ACC112 (cell line): ENCODE data around the gene HELQ.
"Not testable (repeated sequence)": the region's sequence is repeated elsewhere in the genome, so short reads cannot be mapped to it uniquely, and the experiment has no call there.

Source experiments
- H2AFZ ChIP-seq: fragments of 200-600 bp; sonication (generic); one replicate; pipeline ENCODE4 v1.6.0; 2017; ENCODE audit warnings: antibody characterized with exemption, low read length; ENCODE audit not compliant: unreplicated experiment
- H3K27ac ChIP-seq: fragments of 200-600 bp; sonication (generic); 2 replicates; pipeline ENCODE4 v1.5.1; 2014; ENCODE audit warnings: low read depth, mild to moderate bottlenecking, antibody characterized with exemption, low read length, moderate library complexity
- H3K27me3 ChIP-seq: fragments of 200-600 bp; sonication (generic); 2 replicates; pipeline ENCODE4 v1.6.1; 2014; ENCODE audit warnings: mild to moderate bottlenecking, antibody characterized with exemption, low read length, moderate library complexity, mixed read lengths; ENCODE audit not compliant: insufficient read depth
- H3K36me3 ChIP-seq: fragments of 200-600 bp; sonication (generic); 2 replicates; pipeline ENCODE4 v1.6.1; 2016; ENCODE audit warnings: mild to moderate bottlenecking, antibody characterized with exemption, low read length, moderate library complexity, mixed read lengths; ENCODE audit not compliant: insufficient read depth
- H3K4me1 ChIP-seq: fragments of 200-600 bp; sonication (generic); one replicate; pipeline ENCODE4 v1.6.1; 2016; ENCODE audit warnings: low read length, mixed read lengths; ENCODE audit not compliant: insufficient read depth, unreplicated experiment, control insufficient read depth
- H3K4me3 ChIP-seq: fragments of 200-600 bp; sonication (generic); 2 replicates; pipeline ENCODE4 v1.5.1; 2014; ENCODE audit warnings: mild to moderate bottlenecking, low read depth, low read length
- H3K79me2 ChIP-seq: fragments of 200-600 bp; sonication (generic); one replicate; pipeline ENCODE4 v1.6.0; 2016; ENCODE audit warnings: low read length; ENCODE audit not compliant: control insufficient read depth, unreplicated experiment, insufficient read depth

Gene HELQ

DNA sequence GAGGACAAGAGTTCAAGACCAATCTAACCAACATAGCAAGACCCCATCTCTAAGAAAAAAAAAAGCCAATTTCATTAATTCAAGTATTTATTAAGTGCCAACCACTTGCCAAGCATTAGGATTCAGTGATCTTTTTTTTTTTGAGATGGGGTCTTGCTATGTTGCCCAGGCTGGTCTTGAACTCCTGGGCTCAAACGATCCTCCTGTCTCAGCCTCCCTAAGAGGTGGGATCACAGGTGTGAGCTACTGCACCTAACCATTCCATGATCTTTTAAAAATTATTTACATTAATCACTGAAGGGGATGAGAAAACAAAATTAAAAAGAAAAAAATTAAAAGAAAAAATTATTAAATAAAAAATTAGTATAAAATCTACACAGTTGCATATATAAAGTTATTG lies 24.4 kb downstream of the HELQ start:
- no peaks in the 10 kb centered on the region for H3K79me2 ChIP-seq
- H3K27me3 ChIP-seq = no peaks in the 10 kb centered on the region
- no peaks in the 10 kb centered on the region; the same call in 1 of the 2 replicates for H3K36me3 ChIP-seq
- no peaks in the 10 kb centered on the region for H3K4me1 ChIP-seq
- no peak overlapping the region for H2AFZ ChIP-seq
- no peak overlapping the region for H3K27ac ChIP-seq
- H3K4me3 ChIP-seq = no peak overlapping the region

- H3K4me1 ChIP-seq = no peaks in the 10 kb centered on the region
- H3K36me3 ChIP-seq = peaks cover 8% of the 10 kb centered on the region
- H3K27ac ChIP-seq = no peak overlapping the region
- H3K4me3 ChIP-seq = no peak overlapping the region
- no peaks in the 10 kb centered on the region for H3K79me2 ChIP-seq
- H3K27me3 ChIP-seq = no peaks in the 10 kb centered on the region
- no peak overlapping the region for H2AFZ ChIP-seq
These were observed 37.4 kb downstream of the HELQ start for GRCh38 chr4:83418211-83418610.

DNA sequence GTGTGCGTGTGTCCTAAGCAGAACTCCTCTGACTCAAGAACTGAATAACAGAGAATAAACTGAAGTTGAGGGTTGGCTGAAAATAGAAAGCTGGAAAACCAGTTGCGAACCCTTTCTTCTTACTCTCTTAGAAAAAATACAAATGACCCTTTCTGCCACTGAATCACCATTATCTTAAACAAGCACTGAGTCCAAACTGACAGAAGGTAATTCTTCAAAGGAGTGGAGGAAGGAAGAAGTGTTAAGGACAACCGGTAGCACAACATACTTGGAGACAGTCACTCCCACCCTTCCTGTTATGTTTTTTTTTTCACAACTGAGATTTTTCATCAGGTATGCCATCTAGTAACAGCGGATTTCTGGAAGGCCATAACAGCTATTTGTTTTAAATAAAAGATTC lies 38.1 kb downstream of the HELQ start:
- H3K79me2 ChIP-seq = no peaks in the 10 kb centered on the region
- H3K4me1 ChIP-seq = no peaks in the 10 kb centered on the region
- H2AFZ ChIP-seq = no peak overlapping the region
- H3K27me3 ChIP-seq = no peaks in the 10 kb centered on the region
- H3K36me3 ChIP-seq = peaks cover 8% of the 10 kb centered on the region
- no peak overlapping the region for H3K4me3 ChIP-seq
- H3K27ac ChIP-seq = no peak overlapping the region

DNA sequence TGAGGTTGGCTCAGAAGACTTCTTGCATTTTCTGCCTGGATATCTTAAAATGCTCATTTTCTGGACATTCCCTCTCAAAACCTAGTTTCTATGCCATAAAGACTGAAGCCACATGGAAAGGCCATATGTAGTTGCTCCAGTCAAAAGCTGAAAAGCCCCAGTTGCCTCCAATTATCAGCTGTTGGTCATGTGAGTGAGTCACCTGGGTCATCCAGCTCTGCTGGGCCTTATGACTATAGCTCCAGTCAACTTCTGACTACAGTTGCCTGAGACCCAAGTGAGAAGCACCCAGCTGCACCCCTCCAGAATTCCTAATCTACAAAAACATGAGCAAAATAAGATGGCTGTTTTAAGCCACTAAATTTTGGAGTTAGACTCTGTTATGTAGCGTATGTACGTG lies 41.9 kb downstream of the HELQ start:
- Histone ChIP-seq H3K27me3 (no peaks in the 10 kb centered on the region), H2AFZ (no peak overlapping the region), H3K4me1 (no peaks in the 10 kb centered on the region), H3K36me3 (peaks cover 4% of the 10 kb centered on the region; the same call in 1 of the 2 replicates), H3K79me2 (no peaks in the 10 kb centered on the region), H3K4me3 (no peak overlapping the region), H3K27ac (no peak overlapping the region)

- Histone ChIP-seq H3K27ac (no peak overlapping the region), H3K36me3 (no peaks in the 10 kb centered on the region), H3K79me2 (no peaks in the 10 kb centered on the region), H3K4me1 (no peaks in the 10 kb centered on the region), H3K4me3 (no peak overlapping the region), H2AFZ (no peak overlapping the region), H3K27me3 (no peaks in the 10 kb centered on the region)
These were observed 46.7 kb downstream of the HELQ start for GRCh38 chr4:83408908-83409307.

DNA sequence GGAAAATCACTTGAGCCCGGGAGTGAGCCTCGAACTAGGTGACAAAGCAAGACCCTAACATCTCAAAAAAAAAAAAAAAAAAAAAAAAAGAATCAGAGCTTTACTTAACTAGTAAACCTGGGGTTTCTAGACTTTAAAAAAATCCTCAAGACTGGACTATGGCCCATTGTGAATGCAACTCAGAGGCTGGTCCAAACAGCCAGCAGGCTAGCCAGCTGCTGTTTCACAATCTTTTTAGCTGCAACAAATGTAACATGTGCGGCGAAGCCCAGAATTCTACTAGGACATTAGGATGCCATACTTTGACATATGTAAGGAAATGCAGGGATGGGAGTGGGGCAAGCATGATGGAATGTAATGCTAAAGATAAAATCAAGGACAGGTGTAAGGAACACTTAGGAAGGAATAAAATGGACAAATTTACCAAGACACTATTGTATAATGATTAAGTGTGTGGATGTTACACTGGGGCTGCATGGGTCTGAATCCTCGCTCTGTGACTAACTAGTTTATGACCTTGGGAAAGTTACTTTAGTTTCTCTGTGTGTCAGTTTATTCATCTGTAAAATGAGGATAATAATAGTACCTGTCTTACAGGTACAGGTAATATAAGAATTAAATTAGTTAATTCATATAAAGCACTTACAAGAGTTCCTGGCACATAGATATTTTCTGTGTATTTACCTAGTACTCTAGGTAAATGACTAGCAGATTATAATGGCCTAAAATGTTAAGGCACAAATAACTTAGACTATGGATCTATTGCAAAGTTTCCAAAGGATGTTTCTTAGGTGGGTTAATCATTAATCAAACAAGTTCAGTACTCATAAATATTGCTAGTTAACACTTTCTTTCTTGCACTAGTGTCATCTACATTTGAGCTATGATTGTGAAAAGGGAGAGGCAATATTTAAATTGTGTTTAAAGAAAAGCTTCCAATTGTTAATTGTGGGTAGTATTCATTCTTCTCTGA lies 49.5 kb downstream of the HELQ start:
- no peak overlapping the region for H2AFZ ChIP-seq
- H3K4me3 ChIP-seq = no peak overlapping the region

DNA sequence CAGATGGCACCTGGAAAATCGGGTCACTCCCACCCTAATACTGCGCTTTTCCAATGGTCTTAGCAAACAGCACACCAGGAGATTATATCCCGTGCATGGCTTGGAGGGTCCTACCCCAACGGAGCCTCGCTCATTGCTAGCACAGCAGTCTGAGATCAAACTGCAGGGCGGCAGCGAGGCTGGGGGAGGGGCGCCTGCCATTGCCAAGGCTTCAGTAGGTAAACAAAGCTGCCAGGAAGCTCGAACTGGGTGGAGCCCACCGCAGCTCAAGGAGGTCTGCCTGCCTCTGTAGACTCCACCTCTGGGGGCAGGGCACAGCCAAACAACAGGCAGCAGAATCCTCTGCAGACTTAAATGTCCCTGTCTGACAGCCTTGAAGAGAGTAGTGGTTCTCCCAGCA lies 57.5 kb downstream of the HELQ start:
- H3K4me3 ChIP-seq, H3K27ac ChIP-seq, H3K36me3 ChIP-seq, H2AFZ ChIP-seq, H3K27me3 ChIP-seq, H3K4me1 ChIP-seq, H3K79me2 ChIP-seq: not testable (repeated sequence)

More for the DNA sequence above, 49.5 kb downstream of the HELQ start:
- Histone ChIP-seq H3K27me3 (no peaks in the 10 kb centered on the region), H3K27ac (no peak overlapping the region), H3K79me2 (no peaks in the 10 kb centered on the region), H3K4me1 (no peaks in the 10 kb centered on the region), H3K36me3 (no peaks in the 10 kb centered on the region)

DNA sequence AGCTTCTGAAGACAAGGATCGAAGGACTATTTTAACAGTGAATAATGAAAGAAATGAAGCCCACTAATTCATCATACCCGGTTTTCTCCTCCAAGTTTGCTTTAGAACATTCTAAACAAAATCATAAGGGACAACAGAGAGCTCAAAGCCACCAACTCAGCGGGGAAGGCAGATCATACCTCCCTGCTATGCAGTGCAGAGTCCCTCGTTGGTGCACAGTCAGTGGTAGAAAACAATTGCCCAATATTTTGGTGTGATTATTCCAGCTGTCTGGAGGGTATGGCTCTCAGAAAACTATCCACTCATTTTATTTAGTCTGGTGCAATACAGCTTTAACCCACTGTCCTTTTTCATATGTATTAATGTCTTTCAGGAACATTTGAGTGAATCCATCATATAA lies 61.7 kb downstream of the HELQ start:
- Histone ChIP-seq H3K4me3 (no peak overlapping the region), H3K27ac (no peak overlapping the region), H3K27me3 (no peaks in the 10 kb centered on the region), H3K79me2 (no peaks in the 10 kb centered on the region), H3K36me3 (no peaks in the 10 kb centered on the region), H2AFZ (no peak overlapping the region), H3K4me1 (no peaks in the 10 kb centered on the region)

- Histone ChIP-seq H3K27ac (no peak overlapping the region), H3K27me3 (no peaks in the 10 kb centered on the region), H2AFZ (no peak overlapping the region), H3K4me1 (no peaks in the 10 kb centered on the region), H3K36me3 (no peaks in the 10 kb centered on the region), H3K4me3 (no peak overlapping the region), H3K79me2 (no peaks in the 10 kb centered on the region)
These were observed 63.1 kb downstream of the HELQ start for GRCh38 chr4:83392562-83392961.

- Histone ChIP-seq H3K4me1 (no peaks in the 10 kb centered on the region), H3K27ac (no peak overlapping the region), H3K4me3 (no peak overlapping the region), H2AFZ (no peak overlapping the region), H3K36me3 (no peaks in the 10 kb centered on the region), H3K27me3 (no peaks in the 10 kb centered on the region), H3K79me2 (no peaks in the 10 kb centered on the region)
These were observed 64.7 kb downstream of the HELQ start for GRCh38 chr4:83390944-83391343.
